GM19035 (cell line): ENCODE measurements around the gene LRIG3.
"Not testable (repeated sequence)": the region's sequence is repeated elsewhere in the genome, so short reads cannot be mapped to it uniquely, and the experiment has no call there.

Experiments used
- ATAC-seq: cut with Tn5 transposase; IDR thresholded peaks from one replicate; pipeline ENCODE4 v1.9.1; 2021; ENCODE audit not compliant: unreplicated experiment

The LRIG3 gene

DNA sequence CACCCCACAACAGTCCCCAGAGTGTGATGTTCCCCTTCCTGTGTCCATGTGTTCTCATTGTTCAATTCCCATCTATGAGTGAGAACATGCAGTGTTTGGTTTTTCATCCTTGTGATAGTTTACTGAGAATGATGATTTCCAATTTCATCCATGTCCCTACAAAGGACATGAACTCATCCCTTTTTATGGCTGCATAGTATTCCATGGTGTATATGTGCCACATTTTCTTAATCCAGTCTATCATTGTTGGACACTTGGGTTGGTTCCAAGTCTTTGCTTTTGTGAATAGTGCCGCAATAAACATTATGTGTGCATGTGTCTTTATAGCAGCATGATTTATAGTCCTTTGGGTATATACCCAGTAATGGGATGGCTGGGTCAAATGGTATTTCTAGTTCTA lies 17.6 kb downstream of the LRIG3 start:
- not testable (repeated sequence) for ATAC-seq

DNA sequence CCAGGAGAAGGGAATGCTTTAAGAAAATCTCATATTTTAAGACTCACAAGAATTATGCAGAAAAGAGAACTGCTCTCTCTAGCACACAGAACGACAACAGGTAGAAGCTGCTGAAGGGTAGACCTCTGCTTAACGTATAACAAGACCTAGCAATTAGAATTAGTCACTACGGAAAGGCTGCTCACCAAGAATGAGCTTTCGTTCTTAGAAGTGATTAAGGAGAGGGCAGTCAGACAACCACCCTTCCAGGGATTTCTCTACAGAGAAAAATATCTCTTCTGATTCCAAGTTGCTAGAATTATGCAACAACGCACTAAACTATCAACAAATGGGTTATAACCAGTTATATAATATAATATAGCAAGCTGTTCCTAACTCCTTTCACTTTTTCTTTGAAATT lies 18.6 kb downstream of the LRIG3 start:
- no peak for ATAC-seq

- no peak for ATAC-seq
These were observed 22.3 kb downstream of the LRIG3 start for GRCh38 chr12:58897969-58898368.

GRCh38 chr12:58896278-58896677 lies 24.0 kb downstream of the LRIG3 start:
- no peak for ATAC-seq

DNA sequence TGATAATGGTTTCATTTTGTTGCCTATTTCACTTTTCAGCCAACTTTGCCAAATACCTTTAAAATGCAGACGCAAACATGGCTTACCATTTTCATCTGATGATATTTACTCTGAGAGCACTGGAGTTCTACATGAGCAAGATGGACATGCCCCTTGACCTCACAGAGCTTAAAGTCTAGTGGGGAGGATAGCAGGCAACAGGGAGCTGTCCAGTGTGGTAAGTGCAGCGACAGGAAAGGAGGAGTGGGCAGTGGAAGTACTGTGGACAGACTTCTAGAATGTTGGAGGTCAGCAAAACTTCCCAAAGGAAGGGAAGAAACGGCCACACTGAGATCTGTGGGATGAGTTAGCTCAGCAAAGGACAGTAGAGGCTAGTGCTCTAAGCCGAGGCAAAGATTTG lies 25.3 kb downstream of the LRIG3 start:
- ATAC-seq, result no peak

DNA sequence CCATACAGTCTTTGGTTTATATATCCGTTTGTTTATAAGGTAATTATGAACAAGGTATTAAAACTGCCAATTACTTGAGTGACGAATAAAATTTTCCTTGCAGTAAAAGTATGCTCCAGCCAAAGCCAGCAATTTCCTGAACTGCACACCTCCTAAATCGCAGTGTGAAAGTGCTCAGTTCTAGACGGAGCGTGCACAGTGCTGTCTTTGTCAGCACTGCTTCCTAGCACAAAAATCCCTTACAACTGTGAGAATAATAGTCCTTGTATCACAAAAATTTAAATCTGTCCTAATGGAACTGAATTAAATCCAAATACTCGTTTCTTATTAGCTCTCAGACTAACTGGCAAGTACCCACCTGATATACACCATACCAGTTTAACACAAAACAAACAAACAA lies 26.3 kb downstream of the LRIG3 start:
- no peak for ATAC-seq

GRCh38 chr12:58893495-58893894 lies 26.8 kb downstream of the LRIG3 start:
- ATAC-seq, result no peak

DNA sequence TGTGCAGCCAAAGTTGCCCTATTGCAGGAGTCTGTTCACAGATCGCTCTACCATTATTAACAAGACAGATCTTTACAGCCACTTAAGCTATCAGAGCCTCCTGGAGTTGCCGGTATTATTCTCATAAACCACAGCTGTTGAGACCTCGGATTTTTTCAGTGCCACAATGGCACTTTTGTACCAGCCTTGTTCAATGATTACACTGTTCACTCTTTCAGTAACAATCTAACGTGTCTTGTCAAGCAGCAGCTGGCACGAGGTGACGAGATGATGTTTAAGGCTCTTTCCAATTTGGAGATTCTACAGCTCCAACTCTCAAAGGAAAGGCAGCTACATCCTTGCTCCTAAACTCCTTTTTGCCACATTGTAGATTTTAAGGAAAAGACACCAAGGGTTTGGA lies 30.7 kb downstream of the LRIG3 start:
- ATAC-seq, result no peak

- no peak for ATAC-seq
These were observed 32.0 kb downstream of the LRIG3 start for GRCh38 chr12:58888131-58888783.

GRCh38 chr12:58887068-58887467 lies 33.2 kb downstream of the LRIG3 start:
- ATAC-seq, result no peak

- ATAC-seq, result no peak
These were observed 33.8 kb downstream of the LRIG3 start for GRCh38 chr12:58886474-58886873.

GRCh38 chr12:58884916-58885315 lies 35.4 kb downstream of the LRIG3 start:
- no peak for ATAC-seq

DNA sequence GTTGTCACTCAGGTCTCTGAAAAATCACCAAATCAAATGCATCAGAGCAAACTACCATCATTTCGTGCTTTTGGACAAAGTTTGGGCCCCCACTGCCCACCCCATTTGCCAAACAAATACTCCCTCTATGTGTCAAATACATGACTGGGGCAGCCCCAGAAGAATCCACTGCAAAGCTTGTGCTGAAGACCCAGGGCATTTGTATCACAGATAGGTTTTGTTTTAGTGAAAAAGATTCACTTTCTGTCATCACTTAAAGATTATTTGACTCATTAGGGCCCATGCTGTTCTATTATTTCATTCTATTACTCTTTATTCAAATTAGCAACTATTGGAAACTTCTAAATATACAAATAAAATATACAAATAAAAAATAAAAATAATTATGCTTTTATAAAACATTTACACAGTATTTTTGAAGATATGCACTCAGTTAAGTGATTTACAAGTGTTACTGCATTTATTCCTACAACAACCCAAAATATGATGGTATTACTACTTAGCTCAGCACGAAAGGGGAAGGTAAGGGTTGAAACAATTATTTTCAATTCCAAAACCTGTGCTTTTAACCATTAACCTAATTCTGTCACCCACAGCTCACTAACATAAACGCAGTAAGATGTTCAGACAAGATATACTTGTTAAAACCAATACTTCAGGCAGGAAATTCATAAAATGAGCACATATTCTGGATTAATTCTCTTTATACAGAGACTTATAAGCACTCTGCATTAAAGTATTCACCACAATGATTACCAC lies 36.5 kb downstream of the LRIG3 start:
- peak; percentile 68 for ATAC-seq

DNA sequence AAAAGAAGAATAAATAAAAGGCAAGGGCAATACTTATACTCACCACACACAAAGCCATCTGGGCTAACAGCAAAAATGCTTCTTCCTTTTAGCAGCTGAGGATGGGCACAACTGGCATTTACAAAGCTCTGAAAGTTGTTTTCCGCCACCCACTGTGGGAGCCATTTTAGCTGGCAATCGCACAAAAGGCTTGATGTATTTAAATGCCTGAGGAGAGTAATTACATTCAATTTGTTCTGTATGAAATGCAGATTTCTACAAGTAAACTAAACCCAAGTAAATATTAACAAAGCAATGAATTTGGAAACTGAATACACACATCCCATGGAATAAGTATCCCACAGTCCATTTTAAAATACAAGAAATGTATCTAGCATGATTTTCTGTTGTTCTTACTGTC lies 37.5 kb downstream of the LRIG3 start:
- no peak for ATAC-seq

DNA sequence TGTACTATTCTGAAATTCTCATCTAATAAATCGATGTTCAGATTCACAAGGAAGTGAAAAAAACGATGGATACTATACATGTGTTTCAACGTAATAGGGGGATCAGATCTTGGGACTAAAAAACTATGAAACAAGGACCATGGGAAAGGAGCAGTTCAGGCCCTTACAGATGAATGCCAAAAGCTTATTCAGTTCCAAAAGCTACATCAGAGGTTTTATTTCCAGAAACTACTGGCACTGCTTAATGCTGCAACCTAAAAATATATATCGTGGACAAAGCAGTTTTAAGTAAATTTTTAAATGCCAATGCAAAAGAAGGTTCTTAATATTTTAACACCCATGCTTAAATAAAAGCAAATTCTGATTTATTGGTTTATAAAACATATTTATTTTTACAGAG lies 38.5 kb downstream of the LRIG3 start:
- ATAC-seq, result no peak

GRCh38 chr12:58880639-58881038 lies 39.7 kb downstream of the LRIG3 start:
- no peak for ATAC-seq

DNA sequence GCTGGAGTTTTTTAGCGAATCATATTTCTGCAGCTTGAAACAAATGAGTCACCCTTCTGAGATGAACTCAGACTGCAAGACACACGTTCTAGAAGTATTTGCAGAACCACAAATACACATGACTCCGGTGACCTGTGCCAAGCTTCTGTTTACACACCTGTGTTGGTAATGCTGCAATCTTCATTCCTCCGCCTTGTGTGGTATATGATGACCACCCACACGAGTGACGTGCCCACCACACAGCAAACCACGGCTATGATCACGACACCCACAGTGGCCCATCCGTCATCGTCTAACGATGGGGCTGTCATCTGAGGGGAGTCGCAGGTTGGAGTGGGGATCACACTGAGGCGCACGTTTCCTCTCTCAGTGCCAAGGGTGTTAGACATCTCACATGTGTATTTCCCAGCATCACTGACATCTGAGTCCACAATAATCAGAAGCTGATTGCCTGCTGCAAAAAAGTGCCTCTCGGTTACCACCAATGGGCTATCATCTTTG lies 43.0 kb downstream of the LRIG3 start:
- no peak for ATAC-seq

DNA sequence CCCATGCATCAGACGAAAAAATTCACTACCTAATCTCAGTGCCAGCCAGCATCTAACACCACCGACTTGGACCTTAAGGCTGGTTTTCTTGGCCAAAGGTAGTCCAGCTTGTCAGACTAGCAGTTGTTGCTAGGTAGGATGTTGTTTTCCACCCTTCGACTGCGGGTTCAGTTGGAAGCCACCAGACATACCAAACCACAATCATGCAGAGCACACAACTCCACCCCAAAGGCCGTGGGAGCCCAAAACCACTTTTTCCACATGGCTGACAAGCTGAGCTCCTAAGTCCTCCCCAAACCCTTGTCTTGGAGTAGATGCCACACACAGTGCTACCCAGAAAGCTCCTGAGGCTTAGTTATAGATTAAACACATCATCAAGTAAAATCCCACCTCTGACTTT lies 46.8 kb downstream of the LRIG3 start:
- no peak for ATAC-seq

DNA sequence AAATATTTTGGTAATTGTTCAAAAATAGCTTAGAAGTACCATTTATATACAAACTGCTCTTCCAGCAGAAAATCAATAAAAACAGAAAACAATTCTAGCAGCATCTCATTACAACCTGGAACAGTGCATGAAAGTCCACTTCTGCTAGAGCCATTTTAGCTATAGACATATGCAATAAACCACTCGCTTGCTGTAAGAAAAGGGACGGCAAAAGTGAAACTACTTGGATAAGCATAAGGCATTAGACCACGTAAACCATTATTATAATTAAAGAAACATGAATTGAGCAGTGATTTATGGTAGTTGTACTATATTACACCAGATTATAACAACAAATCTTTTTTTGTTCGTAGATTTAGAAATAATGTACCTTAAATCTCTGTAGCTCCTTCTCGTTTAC lies 48.7 kb downstream of the LRIG3 start:
- ATAC-seq, result no peak

- no peak for ATAC-seq
These were observed 49.7 kb downstream of the LRIG3 start for GRCh38 chr12:58870595-58870994.

- ATAC-seq, result no peak
These were observed 59.5 kb downstream of the LRIG3 start for GRCh38 chr12:58860788-58861240.

GRCh38 chr12:58860056-58860787 lies 60.1 kb downstream of the LRIG3 start:
- no peak for ATAC-seq
